ENCODE data around the gene CELF5.

- TF ChIP-seq EZH2phosphoT487 (IDR thresholded peaks at IDR 0.05; ENCODE audit: insufficient read depth, low read depth) (no peak), EZH2 (IDR thresholded peaks at IDR 0.05; ENCODE audit: insufficient read depth, poor library complexity, severe bottlenecking) (no peak)
These were observed 105.6 kb downstream of the CELF5 start for GRCh38 chr19:3330047-3330446.

Measured in GM23248 (cell line).